ENCODE results near the gene H2BW2. TPM values are rescaled to one million over a fixed set of nuclear protein-coding genes. Genes with fewer than 3 reads are reported as not detected.

The H2BW2 gene
- total and polyA plus RNA-seq, 10 of the 15 experiments (the other 5 are each of a cell fraction or from before 2014, with no cell fraction given), result not detected

GRCh38 chrX:104013606-104014005 is 26.1 kb upstream of the H2BW2 start, which contains the start of gene H2BW1:
H2BW1 (minus strand) TSS chrX:104013708; CDS start chrX:104013576, 132 bp downstream.
- H3K79me2 ChIP-seq (ENCODE audit: control insufficient read depth, insufficient read depth, low read length), result no peaks in the 10 kb centered on the region
- intact Hi-C loops (cut with micrococcal nuclease; ENCODE audit: unreplicated experiment), result no loop called here
- CTCF ChIA-PET, result no interaction called here
- H3K4me2 ChIP-seq (ENCODE audit: control insufficient read depth, insufficient read depth), result no peak within 1 kb of the TSS
- SMC1A ChIA-PET (ENCODE audit: uncharacterized antibody, unreplicated experiment), result no interaction called here
- no peaks in the 10 kb centered on the region for H3K4me1 ChIP-seq (ENCODE audit: control insufficient read depth, insufficient read depth, low read length)
- no peak within 1 kb of the TSS for H3K9ac ChIP-seq (ENCODE audit: control insufficient read depth, insufficient read depth, low read length)
- no peaks in the 10 kb centered on the region for H3K36me3 ChIP-seq (ENCODE audit: control insufficient read depth in 2 of 2, insufficient read depth in 2 of 2, low read length in 1 of 2)
- no peaks in the 10 kb centered on the region; the same call in 2 of the 3 replicates for H3K9me3 ChIP-seq (replicated peaks; ENCODE audit: control insufficient read depth, insufficient read depth, low read length)
- WGBS (ENCODE audit: insufficient coverage, insufficient replicate concordance, low lambda C conversion rate, missing lambda C conversion rate), result 83% methylated on average over 20 of the region's 20 CpGs
- no peaks in the 10 kb centered on the region for H4K20me1 ChIP-seq (ENCODE audit: control insufficient read depth, insufficient read depth)
- H3K27ac ChIP-seq (ENCODE audit: control insufficient read depth, insufficient read depth), result no peak within 1 kb of the TSS
- H3K4me3 ChIP-seq, result no peak within 1 kb of the TSS
- FAIRE-seq, result no peak
- RAD21 ChIA-PET (ENCODE audit: unreplicated experiment), result no interaction called here
- no TSS peak for BruUV-seq (replicated peaks)
- POLR2A ChIA-PET, result no interaction called here
- H2AFZ ChIP-seq (ENCODE audit: control insufficient read depth, low read depth, low read length), result no peak within 1 kb of the TSS
- in situ Hi-C loops (cut with MboI), result no loop called here
- TF ChIP-seq SREBF1 (IDR thresholded peaks at IDR 0.05; ENCODE audit: low read length), result no peak
- TF ChIP-seq NR2C1 (IDR thresholded peaks at IDR 0.05), result no peak
- TF ChIP-seq IRF4 (IDR thresholded peaks at IDR 0.05; ENCODE audit: low read depth, low read length), result no peak
- no peak for TF ChIP-seq ZNF622 (IDR thresholded peaks at IDR 0.05)
- no peak for TF ChIP-seq ZSCAN29 (IDR thresholded peaks at IDR 0.05)
- TF ChIP-seq SMAD5 (IDR thresholded peaks at IDR 0.05; ENCODE audit: low read depth), result no peak
- TF ChIP-seq NKRF (conservative IDR thresholded peaks at IDR 0.05), result no peak
- no peak for TF ChIP-seq IRF3 (IDR thresholded peaks at IDR 0.05)
- TF ChIP-seq RELA (IDR thresholded peaks at IDR 0.05; ENCODE audit: borderline replicate concordance, partially characterized antibody), result no peak
- no peak for TF ChIP-seq CBFB (IDR thresholded peaks at IDR 0.05; ENCODE audit: low read depth)
- TF ChIP-seq BHLHE40 (IDR thresholded peaks at IDR 0.05; ENCODE audit: borderline replicate concordance in 1 of 2, low read depth in 2 of 2, low read length in 1 of 2), result no peak
- no peak for TF ChIP-seq IKZF1 (conservative IDR thresholded peaks at IDR 0.05)
- TF ChIP-seq PRDM15 (CRISPR knock-in tag; IDR thresholded peaks at IDR 0.05), result no peak
- TF ChIP-seq SRF (IDR thresholded peaks at IDR 0.05; ENCODE audit: low read depth in 2 of 2, low read length in 2 of 2), result no peak
- TF ChIP-seq BCL11A (IDR thresholded peaks at IDR 0.05; ENCODE audit: low read depth, low read length), result no peak
- no peak for TF ChIP-seq ETV6 (conservative IDR thresholded peaks at IDR 0.05 in 1 of 2, IDR thresholded peaks at IDR 0.05 in 1 of 2; ENCODE audit: borderline replicate concordance in 1 of 2, low read depth in 1 of 2)
- TF ChIP-seq POLR2AphosphoS2 (IDR thresholded peaks at IDR 0.05; ENCODE audit: low read depth, low read length), result no peak
- TF ChIP-seq BRCA1 (IDR thresholded peaks at IDR 0.05; ENCODE audit: low read depth, low read length), result no peak
- no peak for ATAC-seq
- H3K27me3 ChIP-seq (replicated peaks in 1 of 2; ENCODE audit: control insufficient read depth in 2 of 2, insufficient read depth in 2 of 2, low read length in 1 of 2), result no peaks in the 10 kb centered on the region
- DNase-seq (ENCODE audit: low read depth, low spot score), result no peak

Measured in GM12878 (cell line).